Left lung (tissue), 10 donors: ENCODE results near the gene TRANK1. TPM values are rescaled to one million over a fixed set of nuclear protein-coding genes. Genes with fewer than 3 reads are reported as not detected.
"Not testable (repeated sequence)": the region's sequence is repeated elsewhere in the genome, so short reads cannot be mapped to it uniquely, and the experiment has no call there.

Experiments used
- ATAC-seq: fragments of 200-7000 bp; cut with Tn5 transposase; one replicate; pipeline ENCODE4 v1.9.1; 2020; ENCODE audit warnings: moderate library complexity
- DNase-seq, 4 donors: peaks; one replicate each; pipeline ENCODE4 v3.0.0-alpha.2; 2013 to 2020
- H3K27ac ChIP-seq, 2 donors: fragments of 200-600 bp; sonication (generic) in 1 of 2; one replicate each; pipeline versions ENCODE4 v1.5.0 to v1.8.0; 2020 to 2021
- H3K27me3 ChIP-seq, 2 donors: fragments of 200-600 bp; sonication (generic) in 1 of 2; one replicate each; pipeline versions ENCODE4 v1.5.0 to v1.8.0; 2020 to 2021
- H3K36me3 ChIP-seq, 2 donors: fragments of 200-600 bp; sonication (generic) in 1 of 2; one replicate each; pipeline versions ENCODE4 v1.5.0 to v1.8.0; 2020 to 2021
- H3K4me1 ChIP-seq, 2 donors: fragments of 200-600 bp; one replicate each; pipeline ENCODE4 v1.8.0; 2021
- H3K4me3 ChIP-seq, 2 donors: fragments of 200-600 bp; sonication (generic) in 1 of 2; one replicate each; pipeline versions ENCODE4 v1.5.0 to v1.8.0; 2020 to 2021; ENCODE audit warnings: mild to moderate bottlenecking in 1 of 2
- H3K9me3 ChIP-seq, 2 donors: fragments of 200-600 bp; sonication (generic) in 1 of 2; one replicate each; pipeline versions ENCODE4 v1.5.0 to v1.8.0; 2020 to 2021
- CTCF ChIP-seq, 2 donors: fragments of 200-600 bp; sonication (generic) in 1 of 2; IDR thresholded peaks; one replicate each; pipeline versions ENCODE4 v1.5.0 to v1.8.0; 2021; ENCODE audit warnings: antibody characterized with exemption in 2 of 2
- intact Hi-C, 2 donors: fragments of 100-400 bp; cut with DNase I; formaldehyde crosslinking; loops; one replicate each; pipeline versions ENCODE4 v1.11.2 to v1.14.2; 2022
- polyA plus RNA-seq, 6 donors: library from polyadenylated mRNA; unstranded; fragments of 120-200 nt; gene quantifications; one replicate each; pipeline ENCODE4 v1.2.1, GENCODE V29; 2013; ENCODE audit not compliant: insufficient read length in 6 of 6
- total RNA-seq, 2 donors: library from RNA; stranded (reverse); fragmentation: NEBNext Ultra II Directional; extraction: Animal tissue kit (Norgen Biotek cat#: 25700); gene quantifications; one replicate each; pipeline ENCODE4 v1.2.1, GENCODE V29; 2021
- donor health status: DM: no; HTN: yes; CAD: no.
- donor health status: DM: no; HTN: no; CAD: no.

TRANK1 gene
- total and polyA plus RNA-seq, 8 donors = 23.5 to 26.6 (median 26.1) TPM

GRCh38 chr3:36957862-36958686 lies 13.2 kb upstream of the TRANK1 start:
- no peak for TF ChIP-seq CTCF (IDR thresholded peaks at IDR 0.05)
- peaks cover 0 to 15% of the 10 kb centered on the region in 2 donors for H3K4me1 ChIP-seq
- ATAC-seq (no peak), DNase-seq (no peak)
- H3K36me3 ChIP-seq = no peaks in the 10 kb centered on the region
- H3K9me3 ChIP-seq = no peaks in the 10 kb centered on the region
- H3K27me3 ChIP-seq = no peaks in the 10 kb centered on the region
- intact Hi-C loops = no loop called here
- no peak overlapping the region for H3K4me3 ChIP-seq
- H3K27ac ChIP-seq = peak overlapping the region in 1 of 2 donors; percentile 55

DNA sequence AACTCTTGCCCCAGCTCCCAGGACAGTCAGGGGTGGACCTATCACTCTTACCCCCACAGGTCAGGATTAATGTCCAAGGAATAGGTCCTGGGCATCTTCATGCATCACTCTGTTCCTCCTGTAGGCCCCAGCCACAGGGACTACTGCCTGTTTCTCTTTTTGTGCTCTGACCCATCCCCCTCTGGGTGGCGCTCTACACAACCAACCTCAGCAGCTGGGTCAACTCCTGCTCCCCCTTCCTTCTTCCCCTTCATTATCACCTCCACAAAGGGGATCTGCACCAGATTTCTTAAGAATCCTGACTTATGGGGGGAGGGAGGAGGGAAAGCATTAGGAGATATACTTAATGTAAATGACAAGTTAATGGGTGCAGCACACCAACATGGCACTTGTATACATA lies 12.2 kb upstream of the TRANK1 start:
- H3K27me3 ChIP-seq = no peaks in the 10 kb centered on the region
- intact Hi-C loops = no loop called here
- H3K9me3 ChIP-seq = no peaks in the 10 kb centered on the region
- no peak overlapping the region for H3K4me3 ChIP-seq
- no peak overlapping the region for H3K27ac ChIP-seq
- ATAC-seq = no peak
- H3K4me1 ChIP-seq = peaks cover 0 to 15% of the 10 kb centered on the region in 2 donors
- no peak for TF ChIP-seq CTCF (IDR thresholded peaks at IDR 0.05)
- H3K36me3 ChIP-seq = no peaks in the 10 kb centered on the region
- no peak for DNase-seq

GRCh38 chr3:36956155-36956554 lies 11.3 kb upstream of the TRANK1 start:
- H3K27me3 ChIP-seq = no peaks in the 10 kb centered on the region
- H3K4me1 ChIP-seq = peaks cover 0 to 15% of the 10 kb centered on the region in 2 donors
- DNase-seq = no peak
- H3K27ac ChIP-seq = no peak overlapping the region
- ATAC-seq = no peak
- no peak for TF ChIP-seq CTCF (IDR thresholded peaks at IDR 0.05)
- no peaks in the 10 kb centered on the region for H3K9me3 ChIP-seq
- no peak overlapping the region for H3K4me3 ChIP-seq
- no peaks in the 10 kb centered on the region for H3K36me3 ChIP-seq
- intact Hi-C loops = no loop called here

DNA sequence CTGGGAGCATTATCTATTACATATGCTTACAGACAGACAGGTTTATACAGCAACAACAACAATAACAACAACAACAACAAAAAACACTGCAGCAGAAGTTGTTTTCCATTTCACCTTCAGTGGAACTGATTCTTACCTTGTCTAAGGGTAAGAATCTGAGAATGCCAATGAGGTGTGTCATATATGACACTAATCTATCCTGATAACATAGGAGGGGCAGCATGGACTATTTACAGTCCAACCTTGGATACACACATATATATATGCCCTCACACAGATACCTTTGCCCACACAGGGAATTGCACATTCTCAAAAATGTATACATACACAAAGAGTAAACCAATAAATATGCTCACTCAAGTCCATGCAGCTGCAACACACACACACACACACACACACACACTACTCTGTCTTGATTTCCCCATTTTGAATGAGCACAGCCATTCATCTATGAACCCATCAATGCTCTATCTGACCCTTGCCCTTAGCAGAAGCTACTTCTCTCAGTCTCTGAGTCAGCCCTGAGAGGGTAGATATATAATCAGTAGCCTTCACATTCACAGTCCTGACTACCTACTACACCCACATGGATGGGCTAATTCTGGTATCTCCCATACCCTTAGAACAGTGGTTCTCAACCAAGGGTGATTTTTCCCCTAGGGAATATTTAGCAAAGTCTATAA lies 9.7 kb upstream of the TRANK1 start:
- no peak for TF ChIP-seq CTCF (IDR thresholded peaks at IDR 0.05)
- no peaks in the 10 kb centered on the region for H3K27me3 ChIP-seq
- peaks cover 0 to 15% of the 10 kb centered on the region in 2 donors for H3K4me1 ChIP-seq
- intact Hi-C loops = no loop called here
- no peak for DNase-seq
- no peak overlapping the region for H3K27ac ChIP-seq
- no peaks in the 10 kb centered on the region for H3K36me3 ChIP-seq
- H3K4me3 ChIP-seq = no peak overlapping the region
- no peaks in the 10 kb centered on the region for H3K9me3 ChIP-seq
- ATAC-seq = no peak

DNA sequence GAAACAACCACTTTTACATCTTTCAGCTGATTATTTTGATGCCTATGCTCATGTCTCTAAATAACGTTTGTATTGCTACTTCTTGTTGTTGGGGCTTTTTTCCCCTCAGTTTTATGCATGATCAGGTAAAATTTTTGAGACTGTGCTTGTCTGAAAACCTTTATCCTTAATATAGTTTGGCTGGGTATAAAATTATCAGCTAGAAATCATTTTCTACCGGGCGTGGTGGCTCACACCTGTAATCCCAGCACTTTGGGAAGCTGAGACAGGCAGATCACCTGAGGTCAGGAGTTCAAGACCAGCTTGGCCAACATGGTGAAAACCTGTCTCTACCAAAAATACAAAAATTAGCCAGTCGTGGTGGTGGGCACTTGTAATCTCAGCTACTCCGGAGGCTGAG lies 3.0 kb upstream of the TRANK1 start:
- H3K27me3 ChIP-seq, DNase-seq, H3K27ac ChIP-seq, H3K4me3 ChIP-seq, ATAC-seq, intact Hi-C loops, H3K36me3 ChIP-seq: not testable (repeated sequence)
- Histone ChIP-seq H3K9me3 (peaks cover 0 to 20% of the 10 kb centered on the region in 2 donors), H3K4me1 (peaks cover 4 to 19% of the 10 kb centered on the region in 2 donors)
